HCT116 (cell line): ENCODE measurements around the gene SPTBN1. TPM values are rescaled to one million over a fixed set of nuclear protein-coding genes. Genes with fewer than 3 reads are reported as not detected.

Experiments
- ATAC-seq: fragments of 200-7000 bp; cut with Tn5 transposase; 2 replicates; pipeline ENCODE4 v1.9.1; 2020; ENCODE audit warnings: mild to moderate bottlenecking, moderate library complexity
- BruUV-seq: library from RNA; stranded (reverse); fragments of 400-500 nt; replicated peaks from 2 replicates; lab custom pipeline; 2021; lab: Mats Ljungman, UMichigan
- CTCF ChIA-PET: fragments of 300-600 bp; sonication (Branson Sonifier 250); formaldehyde crosslinking; loops from one replicate; lab custom pipeline; 2021; ENCODE audit warnings: antibody characterized with exemption; lab: Charles Lee
- POLR2A ChIA-PET: fragments of 300-600, 350-600 bp; sonication (Branson Sonifier 250); formaldehyde crosslinking; loops from one replicate; lab custom pipeline; 2021; ENCODE audit warnings: antibody characterized with exemption; lab: Charles Lee
- RAD21 ChIA-PET, 2 experiments: fragments of 300-600 bp; sonication (Branson Sonifier 250); formaldehyde crosslinking; loops; one replicate each; lab custom pipeline; 2023; ENCODE audit warnings: low total read pairs in 2 of 2; ENCODE audit not compliant: uncharacterized antibody in 2 of 2, unreplicated experiment in 2 of 2, low non-redundant PET in 1 of 2; lab: Charles Lee
- DNase-seq: peaks from one replicate; pipeline ENCODE4 v3.0.0-alpha.2; 2010; ENCODE audit warnings: low read depth, low spot score
- H2AFZ ChIP-seq: fragments of 200-600 bp; shearing (Covaris generic), sonication (generic); 2 replicates; pipeline ENCODE4 v1.6.1; 2017; ENCODE audit warnings: low read depth, mixed run types, mixed read lengths, antibody characterized with exemption, low read length; ENCODE audit not compliant: poor library complexity, severe bottlenecking
- H3K27ac ChIP-seq: 2 replicates; pipeline ENCODE4 v1.5.1; 2012; ENCODE audit warnings: low read depth, low read length
- H3K27me3 ChIP-seq: fragments of 200-600 bp; sonication (generic); 2 replicates; pipeline ENCODE4 v1.6.1; 2016; ENCODE audit warnings: mixed run types, low read length, mixed read lengths; ENCODE audit not compliant: insufficient read depth
- H3K36me3 ChIP-seq, 2 experiments: fragments of 200-500 bp in 1 of 2; fragments of 200-600 bp in 1 of 2; sonication (Bioruptor generic) in 1 of 2; sonication (generic) in 1 of 2; 2 replicates each; pipeline versions ENCODE4 v1.5.1 to v1.6.1; 2014 to 2016; ENCODE audit warnings: low read length in 2 of 2, inconsistent platforms in 1 of 2, mixed read lengths in 1 of 2, mixed run types in 1 of 2; ENCODE audit not compliant: insufficient read depth in 2 of 2, control insufficient read depth in 1 of 2
- H3K4me1 ChIP-seq, 2 experiments: fragments of 200-600 bp in 1 of 2; sonication (generic) in 1 of 2; 2 replicates each; pipeline versions ENCODE4 v1.5.1 to v1.6.1; 2012 to 2017; ENCODE audit warnings: low read length in 2 of 2, inconsistent platforms in 1 of 2, mild to moderate bottlenecking in 1 of 2, mixed read lengths in 1 of 2, mixed run types in 1 of 2, moderate library complexity in 1 of 2; ENCODE audit not compliant: insufficient read depth in 2 of 2, control insufficient read depth in 1 of 2
- H3K4me2 ChIP-seq: fragments of 200-600 bp; sonication (generic); 2 replicates; pipeline ENCODE4 v1.6.1; 2017; ENCODE audit warnings: mixed run types, low read length, mixed read lengths
- H3K4me3 ChIP-seq, 2 experiments: fragments of 200-600 bp in 1 of 2; sonication (generic) in 1 of 2; replicated peaks in 1 of 2; 2 replicates each; pipeline ENCODE4 v1.5.1; 2011 to 2016; ENCODE audit warnings: low read length in 2 of 2, control low read depth in 1 of 2, low read depth in 1 of 2, mild to moderate bottlenecking in 1 of 2, mixed read lengths in 1 of 2, mixed run types in 1 of 2
- H3K79me2 ChIP-seq: fragments of 200-600 bp; sonication (generic); 2 replicates; pipeline ENCODE4 v1.6.1; 2017; ENCODE audit warnings: mild to moderate bottlenecking, mixed run types, low read length, moderate library complexity, mixed read lengths; ENCODE audit not compliant: insufficient read depth
- H3K9ac ChIP-seq: fragments of 200-600 bp; sonication (generic); 2 replicates; pipeline ENCODE4 v1.6.1; 2016; ENCODE audit warnings: low read length, mixed read lengths
- H3K9me2 ChIP-seq: fragments of 200-600 bp; sonication (generic), shearing (Covaris generic); 2 replicates; pipeline ENCODE4 v1.6.1; 2017; ENCODE audit warnings: mixed run types, mild to moderate bottlenecking, moderate library complexity; ENCODE audit not compliant: insufficient read depth
- H3K9me3 ChIP-seq, 2 experiments: fragments of 200-500 bp in 1 of 2; fragments of 200-600 bp in 1 of 2; sonication (Bioruptor generic) in 1 of 2; sonication (generic) in 1 of 2; 2 replicates each; pipeline ENCODE4 v1.6.1; 2014 to 2017; ENCODE audit warnings: low read length in 2 of 2, mixed read lengths in 2 of 2, inconsistent platforms in 1 of 2, low read depth in 1 of 2, mild to moderate bottlenecking in 1 of 2, mixed run types in 1 of 2, moderate library complexity in 1 of 2; ENCODE audit not compliant: control insufficient read depth in 1 of 2, insufficient read depth in 1 of 2
- H4K20me1 ChIP-seq: fragments of 200-600 bp; sonication (generic), shearing (Covaris generic); 2 replicates; pipeline ENCODE4 v1.6.1; 2017; ENCODE audit warnings: mixed run types, mild to moderate bottlenecking, moderate library complexity; ENCODE audit not compliant: insufficient read depth
- ATF3 ChIP-seq: IDR thresholded peaks from 2 replicates; pipeline ENCODE4 v1.6.1; 2012
- CBX3 ChIP-seq: IDR thresholded peaks from 2 replicates; pipeline ENCODE4 v1.6.1; 2012; ENCODE audit warnings: low read depth
- CEBPB ChIP-seq: IDR thresholded peaks from 2 replicates; pipeline ENCODE4 v1.6.1; 2012; ENCODE audit warnings: low read depth
- EGR1 ChIP-seq: IDR thresholded peaks from 2 replicates; pipeline ENCODE4 v1.6.1; 2012; ENCODE audit warnings: low read depth
- EZH2 ChIP-seq: fragments of 200-600 bp; sonication (generic); IDR thresholded peaks from 2 replicates; pipeline ENCODE4 v1.6.1; 2017; ENCODE audit warnings: antibody characterized with exemption, mixed run types
- EZH2phosphoT487 ChIP-seq: fragments of 200-600 bp; IDR thresholded peaks from 2 replicates; pipeline ENCODE4 v1.6.1; 2018; ENCODE audit warnings: antibody characterized with exemption, borderline replicate concordance
- FOSL1 ChIP-seq: IDR thresholded peaks from 2 replicates; pipeline ENCODE4 v1.6.1; 2012; ENCODE audit warnings: low read depth
- MAX ChIP-seq: IDR thresholded peaks from 2 replicates; pipeline ENCODE4 v1.6.1; 2012
- POLR2AphosphoS5 ChIP-seq: IDR thresholded peaks from 2 replicates; pipeline ENCODE4 v1.6.1; 2011; ENCODE audit warnings: mild to moderate bottlenecking, low read depth, low read length, moderate library complexity
- SIN3A ChIP-seq: IDR thresholded peaks from 2 replicates; pipeline ENCODE4 v1.6.1; 2012; ENCODE audit warnings: low read depth
- SP1 ChIP-seq: IDR thresholded peaks from 2 replicates; pipeline ENCODE4 v1.6.1; 2012; ENCODE audit warnings: low read depth
- SRF ChIP-seq: IDR thresholded peaks from 2 replicates; pipeline ENCODE4 v1.6.1; 2012; ENCODE audit warnings: low read depth
- TCF7L2 ChIP-seq: IDR thresholded peaks from 2 replicates; pipeline ENCODE4 v1.7.0; 2011; ENCODE audit warnings: borderline replicate concordance, inconsistent platforms; ENCODE audit not compliant: insufficient read depth, insufficient read length; ENCODE audit errors: extremely low read depth
- YY1 ChIP-seq: IDR thresholded peaks from 2 replicates; pipeline ENCODE4 v1.6.1; 2011; ENCODE audit warnings: low read length, low read depth, moderate library complexity, mild to moderate bottlenecking; ENCODE audit not compliant: insufficient replicate concordance; ENCODE audit errors: extremely low read depth
- ZBTB33 ChIP-seq: IDR thresholded peaks from 2 replicates; pipeline ENCODE4 v1.6.1; 2011; ENCODE audit warnings: mild to moderate bottlenecking, low read length, moderate library complexity; ENCODE audit not compliant: insufficient replicate concordance; ENCODE audit errors: extremely low read depth
- ZFX ChIP-seq: fragments of 450-650 bp; IDR thresholded peaks from 2 replicates; pipeline ENCODE4 v1.6.1; 2017
- ZNF274 ChIP-seq: fragments of 200-500 bp; sonication (Bioruptor generic); IDR thresholded peaks from 2 replicates; pipeline ENCODE4 v1.6.1; 2014; ENCODE audit warnings: mild to moderate bottlenecking, low read depth, low read length, inconsistent platforms
- intact Hi-C: fragments of 100-400 bp; cut with micrococcal nuclease; formaldehyde crosslinking; loops from 2 replicates; pipeline ENCODE4 v1.10.0; 2022
- total RNA-seq: library from RNA; stranded (reverse); gene quantifications from one replicate; pipeline ENCODE4 v1.2.1, GENCODE V29; 2021; ENCODE audit not compliant: unreplicated experiment

The SPTBN1 gene
- total RNA-seq, 1 experiment from 2014 or later = 84.4 TPM

- H2AFZ ChIP-seq = no peak overlapping the region
- TF ChIP-seq TCF7L2 (no peak), ZBTB33 (no peak), EZH2 (no peak), ZNF274 (no peak), ATF3 (no peak), MAX (no peak), SP1 (no peak), POLR2AphosphoS5 (no peak), SRF (no peak), ZFX (no peak), YY1 (no peak), CBX3 (no peak), FOSL1 (no peak), EZH2phosphoT487 (no peak), CEBPB (no peak), SIN3A (no peak), EGR1 (no peak)
These were observed 68.3 kb downstream of the SPTBN1 start for GRCh38 chr2:54524226-54524991.

More at GRCh38 chr2:54524226-54524991, 68.3 kb downstream of the SPTBN1 start:
- H3K4me1 ChIP-seq = peaks cover 13 to 31% of the 10 kb centered on the region in 2 experiments
- no TSS peak for BruUV-seq
- intact Hi-C loops = loop anchor here (5.0 to 10.0 kb wide), 2 partner anchors 313 to 650 kb away; no protein-coding TSS in a partner anchor
- DNase-seq = no peak
- H3K9me2 ChIP-seq = no peaks in the 10 kb centered on the region
- H3K79me2 ChIP-seq = no peaks in the 10 kb centered on the region
- peaks cover 0 to 3% of the 10 kb centered on the region in 2 experiments; a peak in 2 of 4 replicates for H3K36me3 ChIP-seq
- POLR2A ChIA-PET = no interaction called here
- H3K9me3 ChIP-seq = no peaks in the 10 kb centered on the region
- peak overlapping the region; percentile 32 for H3K4me2 ChIP-seq
- ATAC-seq = peak; percentile 19; the same call in 1 of the 2 replicates
- no peaks in the 10 kb centered on the region for H4K20me1 ChIP-seq
- no peak overlapping the region for H3K9ac ChIP-seq
- H3K4me3 ChIP-seq = no peak overlapping the region
- CTCF ChIA-PET = interaction anchor here (1.0 to 2.6 kb wide), 3 partner anchors 26 to 417 kb away, joined by 3 to 16 read pairs (median 6); no protein-coding TSS in a partner anchor
- RAD21 ChIA-PET = interaction anchor here (0.6 to 1.1 kb wide), 3 partner anchors 67 to 180 kb away, joined by 3 to 5 read pairs (median 3); no protein-coding TSS in a partner anchor
- H3K27ac ChIP-seq = no peak overlapping the region
- H3K27me3 ChIP-seq = no peaks in the 10 kb centered on the region
